ENCODE measurements around the gene PREX1.

The PREX1 gene

GRCh38 chr20:48674461-48674860 lies 153.3 kb downstream of the PREX1 start:
- no peak for DNase-seq

- DNase-seq = no peak
Measured at GRCh38 chr20:48673507-48673906, 154.3 kb downstream of the PREX1 start.

- DNase-seq = no peak
Measured at GRCh38 chr20:48672324-48672723, 155.5 kb downstream of the PREX1 start.

- no peak for DNase-seq
Measured at GRCh38 chr20:48671141-48671540, 156.7 kb downstream of the PREX1 start.

GRCh38 chr20:48669946-48670605 lies 157.7 kb downstream of the PREX1 start:
- no peak for DNase-seq

- DNase-seq = no peak
Measured at GRCh38 chr20:48668451-48668946, 159.3 kb downstream of the PREX1 start.

GRCh38 chr20:48667889-48668413 lies 159.8 kb downstream of the PREX1 start:
- no peak for DNase-seq

GRCh38 chr20:48667481-48667880 lies 160.3 kb downstream of the PREX1 start:
- DNase-seq = no peak

GRCh38 chr20:48665785-48666184 lies 162.0 kb downstream of the PREX1 start:
- no peak for DNase-seq

GRCh38 chr20:48662711-48663110 lies 165.1 kb downstream of the PREX1 start:
- no peak for DNase-seq

- DNase-seq = no peak
Measured at GRCh38 chr20:48661575-48662455, 166.0 kb downstream of the PREX1 start.

GRCh38 chr20:48660788-48661187 lies 167.0 kb downstream of the PREX1 start:
- DNase-seq = no peak

GRCh38 chr20:48659858-48660257 lies 167.9 kb downstream of the PREX1 start:
- no peak for DNase-seq

GRCh38 chr20:48658505-48658904 lies 169.3 kb downstream of the PREX1 start:
- DNase-seq = no peak

GRCh38 chr20:48658198-48658476 lies 169.7 kb downstream of the PREX1 start:
- DNase-seq = no peak

- peak; percentile 83 for DNase-seq
Measured at GRCh38 chr20:48657426-48658197, 170.2 kb downstream of the PREX1 start.

- DNase-seq = no peak
Measured at GRCh38 chr20:48656661-48657211, 171.1 kb downstream of the PREX1 start.

GRCh38 chr20:48656137-48656536 lies 171.7 kb downstream of the PREX1 start:
- no peak for DNase-seq

- DNase-seq = no peak
Measured at GRCh38 chr20:48653706-48654051, 174.1 kb downstream of the PREX1 start.

GRCh38 chr20:48652961-48653705 lies 174.7 kb downstream of the PREX1 start:
- DNase-seq = no peak

- no peak for DNase-seq
Measured at GRCh38 chr20:48651960-48652359, 175.8 kb downstream of the PREX1 start.

GRCh38 chr20:48651271-48651670 lies 176.5 kb downstream of the PREX1 start:
- no peak for DNase-seq

Data from NCI-H510A treated with DMSO at 0.1 percent for 48 hours (cell line).